ENCODE data around the gene DAP.
A peak's percentile ranks its signal among the peaks of the same experiment; 100 is the strongest.

DAP gene

GRCh38 chr5:10760096-10760920, 726 bp downstream of the DAP start:
- no peak for TF ChIP-seq OSR1 (CRISPR knock-in tag; IDR thresholded peaks at IDR 0.05)
- no peak for TF ChIP-seq ZFP30 (CRISPR knock-in tag; IDR thresholded peaks at IDR 0.05)
- no peak for TF ChIP-seq RARB (CRISPR knock-in tag; IDR thresholded peaks at IDR 0.05)
- peak; percentile 27 for ATAC-seq

GRCh38 chr5:10759111-10759510, 1.9 kb downstream of the DAP start:
- TF ChIP-seq ESRRG (CRISPR knock-in tag; IDR thresholded peaks at IDR 0.05) (no peak), GLIS3 (CRISPR knock-in tag; IDR thresholded peaks at IDR 0.05) (no peak), RARB (CRISPR knock-in tag; IDR thresholded peaks at IDR 0.05) (no peak), SNAI2 (CRISPR knock-in tag; IDR thresholded peaks at IDR 0.05) (no peak), CSRNP3 (CRISPR knock-in tag; IDR thresholded peaks at IDR 0.05) (no peak), ZNF565 (CRISPR knock-in tag; conservative IDR thresholded peaks at IDR 0.05; ENCODE audit: low read depth) (no peak), TOX (CRISPR knock-in tag; IDR thresholded peaks at IDR 0.05; ENCODE audit: borderline replicate concordance) (no peak)
- TF ChIP-seq, protein P1, sequence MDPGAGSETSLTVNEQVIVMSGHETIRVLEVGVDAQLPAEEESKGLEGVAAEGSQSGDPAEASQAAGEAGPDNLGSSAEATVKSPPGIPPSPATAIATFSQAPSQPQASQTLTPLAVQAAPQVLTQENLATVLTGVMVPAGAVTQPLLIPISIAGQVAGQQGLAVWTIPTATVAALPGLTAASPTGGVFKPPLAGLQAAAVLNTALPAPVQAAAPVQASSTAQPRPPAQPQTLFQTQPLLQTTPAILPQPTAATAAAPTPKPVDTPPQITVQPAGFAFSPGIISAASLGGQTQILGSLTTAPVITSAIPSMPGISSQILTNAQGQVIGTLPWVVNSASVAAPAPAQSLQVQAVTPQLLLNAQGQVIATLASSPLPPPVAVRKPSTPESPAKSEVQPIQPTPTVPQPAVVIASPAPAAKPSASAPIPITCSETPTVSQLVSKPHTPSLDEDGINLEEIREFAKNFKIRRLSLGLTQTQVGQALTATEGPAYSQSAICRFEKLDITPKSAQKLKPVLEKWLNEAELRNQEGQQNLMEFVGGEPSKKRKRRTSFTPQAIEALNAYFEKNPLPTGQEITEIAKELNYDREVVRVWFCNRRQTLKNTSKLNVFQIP (CRISPR knock-in tag; IDR thresholded peaks at IDR 0.05; ENCODE audit: borderline replicate concordance, low read depth): no peak
- no peak for ATAC-seq

- peak; percentile 70 for TF ChIP-seq ISL1 (CRISPR knock-in tag; IDR thresholded peaks at IDR 0.05)
- TF ChIP-seq, protein P1 (CRISPR knock-in tag; IDR thresholded peaks at IDR 0.05; ENCODE audit: borderline replicate concordance, low read depth): no peak
- no peak for ATAC-seq
These were observed 3.0 kb downstream of the DAP start for GRCh38 chr5:10757922-10758555.

- peak; percentile 5 for ATAC-seq
- TF ChIP-seq PPARA (CRISPR knock-in tag; IDR thresholded peaks at IDR 0.05; ENCODE audit: borderline replicate concordance): no peak
- no peak for TF ChIP-seq ZFP3 (CRISPR knock-in tag; IDR thresholded peaks at IDR 0.05)
- no peak for TF ChIP-seq GLIS3 (CRISPR knock-in tag; IDR thresholded peaks at IDR 0.05)
- no peak for TF ChIP-seq RARB (CRISPR knock-in tag; IDR thresholded peaks at IDR 0.05)
- TF ChIP-seq ZNF70 (CRISPR knock-in tag; IDR thresholded peaks at IDR 0.05): no peak
- no peak for TF ChIP-seq ZC3H10 (CRISPR knock-in tag; IDR thresholded peaks at IDR 0.05)
- no peak for TF ChIP-seq ESRRG (CRISPR knock-in tag; IDR thresholded peaks at IDR 0.05)
- TF ChIP-seq OSR1 (CRISPR knock-in tag; IDR thresholded peaks at IDR 0.05): no peak
- TF ChIP-seq ZFP30 (CRISPR knock-in tag; IDR thresholded peaks at IDR 0.05): no peak
- TF ChIP-seq TOX (CRISPR knock-in tag; IDR thresholded peaks at IDR 0.05; ENCODE audit: borderline replicate concordance): no peak
These were observed 4.0 kb downstream of the DAP start for GRCh38 chr5:10757043-10757442.

- TF ChIP-seq ISL1 (CRISPR knock-in tag; IDR thresholded peaks at IDR 0.05): peak; percentile 89
- TF ChIP-seq TCF4 (CRISPR knock-in tag; IDR thresholded peaks at IDR 0.05; ENCODE audit: borderline replicate concordance): no peak
- TF ChIP-seq TOX (CRISPR knock-in tag; IDR thresholded peaks at IDR 0.05; ENCODE audit: borderline replicate concordance): peak; percentile 65; the same call in 1 of the 2 replicates
- TF ChIP-seq PATZ1 (CRISPR knock-in tag; IDR thresholded peaks at IDR 0.05; ENCODE audit: borderline replicate concordance): 0 out of 2 replicates have a peak, but pooled peaks have one; percentile 62
- ATAC-seq: peak; percentile 81
These were observed 4.5 kb downstream of the DAP start for GRCh38 chr5:10756549-10756948.

Data from SK-N-SH treated with all-trans-retinoic acid at 6 μM for 48 hours (cell line).